H1 (cell line): ENCODE measurements around the gene DLGAP3. TPM values are rescaled to one million over a fixed set of nuclear protein-coding genes. Genes with fewer than 3 reads are reported as not detected.
A peak's percentile ranks its signal among the peaks of the same experiment; 100 is the strongest.

Experiments
- CTCF ChIA-PET: fragments of 300-600 bp; sonication (Branson Sonifier 250); formaldehyde crosslinking; loops from one replicate; lab custom pipeline; 2021; ENCODE audit not compliant: partially characterized antibody; lab: Charles Lee
- POLR2A ChIA-PET: fragments of 300-600 bp; sonication (Branson Sonifier 250); formaldehyde crosslinking; loops from one replicate; lab custom pipeline; 2021; ENCODE audit warnings: inconsistent platforms; ENCODE audit not compliant: partially characterized antibody; lab: Charles Lee
- DNase-seq, 2 experiments: peaks; one replicate each; pipeline versions ENCODE4 v3.0.0 to v3.0.0-alpha.2; 2010 to 2022; ENCODE audit warnings: low spot score in 2 of 2, low read depth in 1 of 2, mixed read lengths in 1 of 2
- FAIRE-seq: peaks from 2 replicates; lab custom pipeline; 2011; peaks lifted over from hg19 to GRCh38; lab: Jason Lieb, UNC
- H2AFZ ChIP-seq: 2 replicates; pipeline ENCODE4 v1.8.1; 2012; ENCODE audit warnings: low read length, inconsistent platforms
- H2AK5ac ChIP-seq: 2 replicates; pipeline ENCODE4 v1.6.1; 2013; ENCODE audit warnings: low read depth, low read length
- H2BK120ac ChIP-seq: replicated peaks from 2 replicates; pipeline ENCODE3; 2013; ENCODE audit warnings: low read depth, low read length, inconsistent platforms
- H2BK12ac ChIP-seq: 2 replicates; pipeline ENCODE4 v1.6.1; 2013; ENCODE audit warnings: low read depth, low read length
- H2BK15ac ChIP-seq: 2 replicates; pipeline ENCODE4 v1.6.1; 2013; ENCODE audit warnings: low read length
- H2BK20ac ChIP-seq: 2 replicates; pipeline ENCODE4 v1.6.1; 2013; ENCODE audit warnings: low read length
- H2BK5ac ChIP-seq: 2 replicates; pipeline ENCODE4 v1.6.1; 2013; ENCODE audit warnings: low read depth, low read length
- H3K14ac ChIP-seq: 2 replicates; pipeline ENCODE4 v1.6.1; 2013; ENCODE audit warnings: inconsistent platforms; ENCODE audit not compliant: insufficient read length
- H3K18ac ChIP-seq: 2 replicates; pipeline ENCODE4 v1.6.1; 2013; ENCODE audit warnings: low read length; ENCODE audit errors: extremely low read depth
- H3K23ac ChIP-seq: 2 replicates; pipeline ENCODE4 v1.6.1; 2013; ENCODE audit warnings: inconsistent platforms; ENCODE audit not compliant: insufficient read length
- H3K23me2 ChIP-seq: 2 replicates; pipeline ENCODE4 v1.6.1; 2013; ENCODE audit warnings: low read depth, low read length
- H3K27ac ChIP-seq: 2 replicates; pipeline ENCODE4 v1.6.1; 2011; ENCODE audit warnings: low read depth, low read length, inconsistent platforms
- H3K27me3 ChIP-seq, 4 experiments: replicated peaks in 1 of 4; 1 replicate in 1 of 4; 2 replicates in 3 of 4; pipeline versions ENCODE4 v1.6.1 to v1.8.1; 2011 to 2013; ENCODE audit warnings: low read length in 3 of 4, mild to moderate bottlenecking in 3 of 4, inconsistent platforms in 2 of 4, mixed read lengths in 2 of 4, moderate library complexity in 1 of 4; ENCODE audit not compliant: control insufficient read depth in 3 of 4, insufficient read depth in 3 of 4; ENCODE audit errors: extremely low read depth in 1 of 4
- H3K36me3 ChIP-seq, 4 experiments: 2 replicates each; pipeline versions ENCODE4 v1.6.1 to v1.8.1; 2011 to 2013; ENCODE audit warnings: mild to moderate bottlenecking in 4 of 4, low read length in 3 of 4, moderate library complexity in 2 of 4, control low read depth in 1 of 4, inconsistent platforms in 1 of 4; ENCODE audit not compliant: insufficient read depth in 4 of 4, control insufficient read depth in 2 of 4
- H3K4ac ChIP-seq: replicated peaks from 2 replicates; pipeline ENCODE3; 2013; ENCODE audit warnings: low read length, low read depth, mixed read lengths, inconsistent platforms; ENCODE audit not compliant: insufficient read length
- H3K4me1 ChIP-seq, 4 experiments: replicated peaks in 1 of 4; 1 replicate in 1 of 4; 2 replicates in 3 of 4; pipeline versions ENCODE4 v1.6.1 to v1.8.1; 2011 to 2013; ENCODE audit warnings: low read length in 3 of 4, inconsistent platforms in 2 of 4, mixed read lengths in 1 of 4; ENCODE audit not compliant: insufficient read depth in 4 of 4, control insufficient read depth in 3 of 4
- H3K4me2 ChIP-seq, 2 experiments: 2 replicates each; pipeline versions ENCODE4 v1.6.1 to v1.8.1; 2011 to 2013; ENCODE audit warnings: low read depth in 2 of 2, low read length in 2 of 2, control low read depth in 1 of 2, inconsistent platforms in 1 of 2, mild to moderate bottlenecking in 1 of 2; ENCODE audit not compliant: insufficient read depth in 1 of 2
- H3K4me3 ChIP-seq, 4 experiments: fragments of 200-600, 300-600 bp in 1 of 4; sonication (generic), shearing (Covaris generic), sonication (Bioruptor Twin) in 1 of 4; 2 replicates each; pipeline versions ENCODE4 v1.5.1 to v1.8.1; 2011 to 2016; ENCODE audit warnings: low read length in 4 of 4, low read depth in 3 of 4, control low read depth in 2 of 4, inconsistent platforms in 2 of 4, mild to moderate bottlenecking in 2 of 4, mixed read lengths in 1 of 4, moderate library complexity in 1 of 4; ENCODE audit not compliant: insufficient read depth in 2 of 4; ENCODE audit errors: extremely low read depth in 1 of 4
- H3K56ac ChIP-seq: replicated peaks from 2 replicates; pipeline ENCODE3; 2013; ENCODE audit warnings: low read depth, mild to moderate bottlenecking, mixed read lengths, low read length, inconsistent platforms; ENCODE audit not compliant: insufficient read length
- H3K79me1 ChIP-seq: 2 replicates; pipeline ENCODE4 v1.6.1; 2013; ENCODE audit warnings: low read depth, low read length, control low read depth
- H3K79me2 ChIP-seq, 2 experiments: 2 replicates each; pipeline versions ENCODE4 v1.6.1 to v1.8.1; 2012 to 2013; ENCODE audit warnings: low read length in 2 of 2, mild to moderate bottlenecking in 2 of 2, inconsistent platforms in 1 of 2; ENCODE audit not compliant: insufficient read depth in 2 of 2, control insufficient read depth in 1 of 2
- H3K9ac ChIP-seq, 4 experiments: replicated peaks in 1 of 4; 1 replicate in 1 of 4; 2 replicates in 3 of 4; pipeline versions ENCODE4 v1.6.1 to v1.8.1; 2011 to 2013; ENCODE audit warnings: low read depth in 3 of 4, low read length in 3 of 4, control low read depth in 2 of 4, mild to moderate bottlenecking in 2 of 4, moderate library complexity in 2 of 4, inconsistent platforms in 1 of 4; ENCODE audit errors: extremely low read depth in 1 of 4
- H3K9me3 ChIP-seq, 2 experiments: 2 replicates each; pipeline versions ENCODE4 v1.6.1 to v1.8.1; 2012 to 2013; ENCODE audit warnings: mild to moderate bottlenecking in 2 of 2, moderate library complexity in 2 of 2, control low read depth in 1 of 2, inconsistent platforms in 1 of 2, low read depth in 1 of 2, low read length in 1 of 2, mixed read lengths in 1 of 2; ENCODE audit not compliant: insufficient read depth in 2 of 2
- H4K20me1 ChIP-seq, 2 experiments: replicated peaks in 1 of 2; 2 replicates each; pipeline versions ENCODE3 to v1.8.1; 2011 to 2013; ENCODE audit warnings: inconsistent platforms in 2 of 2, low read length in 2 of 2, mild to moderate bottlenecking in 1 of 2; ENCODE audit not compliant: insufficient read depth in 2 of 2, control insufficient read depth in 1 of 2
- H4K5ac ChIP-seq: 2 replicates; pipeline ENCODE4 v1.6.1; 2013; ENCODE audit warnings: low read length, low read depth, mixed read lengths, inconsistent platforms; ENCODE audit not compliant: insufficient read length
- H4K8ac ChIP-seq: 2 replicates; pipeline ENCODE4 v1.8.0; 2013; ENCODE audit warnings: mild to moderate bottlenecking, moderate library complexity, low read length, inconsistent platforms; ENCODE audit not compliant: insufficient read depth; ENCODE audit errors: extremely low read depth
- H4K91ac ChIP-seq: replicated peaks from 2 replicates; pipeline ENCODE3; 2013; ENCODE audit warnings: low read length, mixed read lengths, inconsistent platforms; ENCODE audit not compliant: insufficient read length
- BACH1 ChIP-seq: IDR thresholded peaks from 2 replicates; pipeline ENCODE4 v1.6.1; 2012; ENCODE audit warnings: low read length, improper control_type of control experiment
- CEBPB ChIP-seq: IDR thresholded peaks from 2 replicates; pipeline ENCODE4 v1.6.1; 2012; ENCODE audit warnings: low read depth, low read length
- CTBP2 ChIP-seq: IDR thresholded peaks from 2 replicates; pipeline ENCODE4 v1.7.0; 2011; ENCODE audit warnings: borderline replicate concordance, mild to moderate bottlenecking, moderate library complexity, mixed read lengths, low read length; ENCODE audit not compliant: insufficient read depth, insufficient read length
- CTCF ChIP-seq, 3 experiments: IDR thresholded peaks; 1 replicate in 2 of 3; 2 replicates in 1 of 3; pipeline versions ENCODE4 v1.5.1 to v1.6.1; 2011; ENCODE audit warnings: low read length in 3 of 3, mild to moderate bottlenecking in 3 of 3, inconsistent platforms in 2 of 3, low read depth in 1 of 3, moderate library complexity in 1 of 3; ENCODE audit not compliant: insufficient read depth in 1 of 3; ENCODE audit errors: control extremely low read depth in 1 of 3
- EP300 ChIP-seq, 2 experiments: IDR thresholded peaks; 1 replicate in 1 of 2; 2 replicates in 1 of 2; pipeline ENCODE4 v1.6.1; 2011 to 2012; ENCODE audit warnings: low read depth in 2 of 2, low read length in 2 of 2, mild to moderate bottlenecking in 2 of 2, borderline replicate concordance in 1 of 2, inconsistent platforms in 1 of 2, moderate library complexity in 1 of 2
- FOSL1 ChIP-seq: IDR thresholded peaks from 2 replicates; pipeline ENCODE4 v1.6.1; 2011; ENCODE audit warnings: mild to moderate bottlenecking, low read depth, low read length, moderate library complexity; ENCODE audit not compliant: insufficient read depth
- HDAC2 ChIP-seq, 2 experiments: fragments of 300-600 bp in 1 of 2; sonication (generic) in 1 of 2; IDR thresholded peaks; 2 replicates each; pipeline ENCODE4 v1.6.1; 2011 to 2012; ENCODE audit warnings: low read depth in 2 of 2, low read length in 2 of 2, mild to moderate bottlenecking in 2 of 2, moderate library complexity in 2 of 2, borderline replicate concordance in 1 of 2, inconsistent platforms in 1 of 2
- USF2 ChIP-seq: IDR thresholded peaks from 2 replicates; pipeline ENCODE4 v1.6.1; 2011; ENCODE audit warnings: low read length, improper control_type of control experiment
- WGBS, 2 experiments: shearing (Covaris generic) in 1 of 2; methylation state at CpG; one replicate each; pipeline versions ENCODE4 v1.1.6 to v1.1.7; 2013 to 2015; ENCODE audit warnings: low lambda C conversion rate in 2 of 2, mixed read lengths in 2 of 2, inconsistent platforms in 1 of 2, low coverage in 1 of 2, missing lambda C conversion rate in 1 of 2; ENCODE audit not compliant: insufficient replicate concordance in 2 of 2, insufficient coverage in 1 of 2, insufficient read length in 1 of 2; ENCODE audit errors: extremely low coverage in 1 of 2, missing lambda C conversion rate in 1 of 2; 5-methylcytosine and 5-hydroxymethylcytosine counted together
- polyA plus RNA-seq, 7 experiments: library from polyadenylated mRNA; depleted of rRNA in 3 of 7; stranded (reverse) in 5 of 7; unstranded in 2 of 7; fragments of >200 nt in 5 of 7; fragments of 200-250 nt in 2 of 7; gene quantifications; 1 replicate in 5 of 7; 2 replicates in 1 of 7; 4 replicates in 1 of 7; pipeline versions ENCODE4 v1.2.1 to v1.2.3, GENCODE V29; 2011 to 2013; ENCODE audit warnings: missing spikeins in 2 of 7, mixed read lengths in 2 of 7
- total RNA-seq: library from RNA; stranded (reverse); fragmentation: NEBNext Ultra II Directional; extraction: Animal tissue kit (Norgen Biotek cat#: 25700); gene quantifications from 2 replicates; pipeline ENCODE4 v1.2.1, GENCODE V29; 2021

DLGAP3 gene
- total and polyA plus RNA-seq, 2 of the 8 experiments (the other 6 are each of a cell fraction or from before 2014, with no cell fraction given) = 3.8 to 13.2 TPM

GRCh38 chr1:34825455-34826091, 103.9 kb downstream of the DLGAP3 start:
- DNase-seq (peak in 1 of 2 experiments; percentile 40), FAIRE-seq (no peak)
- H3K36me3 ChIP-seq = no peaks in the 10 kb centered on the region
- no peak overlapping the region for H3K14ac ChIP-seq
- no peaks in the 10 kb centered on the region for H3K27me3 ChIP-seq
- no peak overlapping the region for H2BK120ac ChIP-seq
- no peak overlapping the region for H2BK15ac ChIP-seq
- H3K56ac ChIP-seq = no peak overlapping the region
- H2BK12ac ChIP-seq = no peak overlapping the region
- no peaks in the 10 kb centered on the region for H3K9me3 ChIP-seq
- H3K79me1 ChIP-seq = no peaks in the 10 kb centered on the region
- no peaks in the 10 kb centered on the region for H4K20me1 ChIP-seq
- ChIA-PET POLR2A (interaction anchor here (0.6 kb wide), 1 partner anchor 359 kb away, joined by 4 read pairs; no protein-coding TSS in a partner anchor), CTCF (interaction anchor here (0.6 to 4.2 kb wide), 9 partner anchors 9 to 78 kb away, joined by 3 to 21 read pairs (median 5); no protein-coding TSS in a partner anchor)
- no peak overlapping the region for H3K4me2 ChIP-seq
- no peak overlapping the region for H3K18ac ChIP-seq
- H3K9ac ChIP-seq = no peak overlapping the region
- no peaks in the 10 kb centered on the region for H3K79me2 ChIP-seq
- WGBS, 2 experiments = 90% methylated on average over 7 of the region's 11 CpGs; no CpG with 5 or more reads in 1 of the 2 experiments
- H2BK5ac ChIP-seq = no peak overlapping the region
- H2BK20ac ChIP-seq = no peak overlapping the region
- no peak overlapping the region for H2AK5ac ChIP-seq
- no peak overlapping the region for H4K5ac ChIP-seq
- H2AFZ ChIP-seq = no peak overlapping the region
- H3K23me2 ChIP-seq = no peaks in the 10 kb centered on the region
- no peak overlapping the region for H3K23ac ChIP-seq
- no peak overlapping the region for H3K4me3 ChIP-seq
- no peak overlapping the region for H4K8ac ChIP-seq
- no peaks in the 10 kb centered on the region; a peak in 2 of 7 replicates for H3K4me1 ChIP-seq
- no peak overlapping the region for H3K4ac ChIP-seq
- no peak overlapping the region for H4K91ac ChIP-seq
- H3K27ac ChIP-seq = no peak overlapping the region
- TF ChIP-seq BACH1 (no peak), EP300 (IDR thresholded peaks at IDR 0.05; ENCODE audit: borderline replicate concordance in 1 of 2, low read depth in 2 of 2, low read length in 2 of 2) (no peak), USF2 (no peak), CTBP2 (no peak), CTCF (IDR thresholded peaks at IDR 0.05; ENCODE audit: control extremely low read depth in 1 of 3, insufficient read depth in 1 of 3, low read depth in 1 of 3, low read length in 3 of 3) (no peak), CEBPB (no peak), HDAC2 (IDR thresholded peaks at IDR 0.05; ENCODE audit: borderline replicate concordance in 1 of 2, low read depth in 2 of 2, low read length in 2 of 2) (no peak), FOSL1 (no peak)
